ENCODE measurements around the gene C14orf132.

Gene C14orf132

DNA sequence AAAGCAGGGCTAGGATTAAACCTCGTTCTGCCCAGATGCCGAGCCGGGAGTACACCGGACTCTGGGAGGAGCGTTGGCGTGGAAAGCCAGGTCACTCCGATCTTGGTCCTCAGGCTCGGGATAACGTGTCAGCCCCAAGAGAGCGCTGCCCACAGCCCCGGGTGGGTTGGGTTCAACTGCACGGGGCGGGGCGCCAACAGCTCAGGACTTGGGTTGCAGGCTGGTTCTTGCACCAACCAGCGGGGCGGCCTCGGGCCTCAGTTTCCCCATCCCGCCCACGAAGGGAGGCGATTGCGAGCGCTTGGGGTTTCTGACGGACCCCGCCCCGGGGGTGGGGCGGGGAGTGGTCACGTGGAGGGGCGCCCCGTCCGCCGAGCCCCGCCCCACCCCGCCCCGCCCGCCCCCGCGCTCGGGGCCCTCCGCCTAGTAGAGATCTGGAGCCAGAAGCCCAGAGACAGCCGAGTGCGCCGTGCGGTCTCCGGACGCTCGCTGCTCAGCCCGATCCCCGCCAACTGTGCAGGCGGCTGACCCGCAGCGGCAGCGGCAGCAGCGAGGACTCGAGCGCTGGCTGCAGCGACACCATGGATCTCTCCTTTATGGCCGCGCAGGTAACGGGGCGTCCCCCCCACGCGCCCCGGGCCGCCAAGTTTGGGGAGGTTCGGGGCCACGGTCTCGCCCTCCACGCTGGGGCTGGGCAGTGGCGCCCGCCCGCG, at the start of gene C14orf132:
Gene C14orf132, plus strand, starts transcription at position 443 of the 713 bp plus-strand sequence. Its CDS starts 139 bp downstream, at position 582.
- peak within 1 kb of the TSS; percentile 70 for H3K4me3 ChIP-seq (replicated peaks; ENCODE audit: low read depth, low read length)
- TF ChIP-seq, protein P1, sequence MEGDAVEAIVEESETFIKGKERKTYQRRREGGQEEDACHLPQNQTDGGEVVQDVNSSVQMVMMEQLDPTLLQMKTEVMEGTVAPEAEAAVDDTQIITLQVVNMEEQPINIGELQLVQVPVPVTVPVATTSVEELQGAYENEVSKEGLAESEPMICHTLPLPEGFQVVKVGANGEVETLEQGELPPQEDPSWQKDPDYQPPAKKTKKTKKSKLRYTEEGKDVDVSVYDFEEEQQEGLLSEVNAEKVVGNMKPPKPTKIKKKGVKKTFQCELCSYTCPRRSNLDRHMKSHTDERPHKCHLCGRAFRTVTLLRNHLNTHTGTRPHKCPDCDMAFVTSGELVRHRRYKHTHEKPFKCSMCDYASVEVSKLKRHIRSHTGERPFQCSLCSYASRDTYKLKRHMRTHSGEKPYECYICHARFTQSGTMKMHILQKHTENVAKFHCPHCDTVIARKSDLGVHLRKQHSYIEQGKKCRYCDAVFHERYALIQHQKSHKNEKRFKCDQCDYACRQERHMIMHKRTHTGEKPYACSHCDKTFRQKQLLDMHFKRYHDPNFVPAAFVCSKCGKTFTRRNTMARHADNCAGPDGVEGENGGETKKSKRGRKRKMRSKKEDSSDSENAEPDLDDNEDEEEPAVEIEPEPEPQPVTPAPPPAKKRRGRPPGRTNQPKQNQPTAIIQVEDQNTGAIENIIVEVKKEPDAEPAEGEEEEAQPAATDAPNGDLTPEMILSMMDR (IDR thresholded peaks at IDR 0.05; ENCODE audit: low read depth, low read length, missing control alignments) = no peak
- no peak for DNase-seq (ENCODE audit: extremely low read depth, low read depth)

DNA sequence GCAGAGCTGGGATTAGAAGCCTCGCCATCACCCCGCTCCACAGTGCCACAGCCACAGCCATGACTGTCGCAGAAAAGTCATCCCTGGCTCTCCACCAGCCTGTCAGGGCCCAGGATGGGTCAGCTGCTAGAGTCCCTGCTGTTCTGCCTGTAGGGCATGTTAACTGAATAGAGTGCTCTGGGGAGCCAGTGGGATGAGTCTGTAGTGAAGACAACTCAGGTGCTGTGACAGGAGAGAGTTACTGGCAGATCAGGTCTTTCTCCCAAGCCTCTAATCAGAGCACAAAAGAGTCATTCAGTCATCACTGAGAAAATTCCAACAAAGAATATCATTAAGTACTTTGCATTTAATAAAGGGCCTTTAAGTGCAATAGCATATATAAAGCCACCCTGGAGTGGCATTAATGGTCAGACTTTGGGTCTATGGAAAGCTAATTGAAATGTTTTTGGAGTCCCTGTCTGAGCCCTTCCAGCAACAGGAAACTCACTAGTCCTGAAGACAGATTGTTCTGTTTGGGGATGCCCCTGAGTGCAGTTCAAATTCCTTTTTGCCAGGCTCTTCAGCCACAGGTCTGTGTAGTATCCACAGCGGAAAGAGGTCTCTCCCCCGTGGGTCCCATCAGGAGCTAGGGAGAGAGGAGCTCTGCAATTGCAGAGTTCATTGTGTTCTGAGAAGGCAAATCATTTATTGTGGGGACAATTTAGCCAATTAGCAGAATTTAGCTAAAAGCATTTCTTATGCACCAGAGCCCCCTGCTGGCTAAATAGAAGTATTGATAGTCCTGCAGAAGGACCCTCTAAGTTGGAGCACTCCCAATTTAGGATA, 45.2 kb upstream of the C14orf132 start:
- TF ChIP-seq, protein P1 (IDR thresholded peaks at IDR 0.05; ENCODE audit: low read depth, low read length, missing control alignments) = peak; percentile 76
- H3K4me3 ChIP-seq (replicated peaks; ENCODE audit: low read depth, low read length) = no peak overlapping the region
- DNase-seq (ENCODE audit: extremely low read depth, low read depth) = peak; percentile 27

DNA sequence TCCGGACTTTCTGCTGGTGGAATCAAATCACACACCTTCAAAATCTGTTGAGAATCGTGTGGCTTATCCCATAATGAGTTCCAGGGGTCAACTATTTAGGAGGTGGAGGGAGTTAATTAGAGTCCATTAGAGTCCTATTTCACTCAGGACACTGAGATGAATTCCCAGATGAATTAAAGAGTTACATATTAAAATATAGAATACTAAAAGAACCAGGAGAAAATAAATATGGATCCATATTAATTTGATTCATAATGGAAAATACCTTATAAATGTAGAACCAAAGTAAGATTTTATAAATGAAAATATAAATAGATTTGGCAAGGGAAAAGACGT, 44.6 kb upstream of the C14orf132 start:
- H3K4me3 ChIP-seq (replicated peaks; ENCODE audit: low read depth, low read length) = no peak overlapping the region
- TF ChIP-seq, protein P1 (IDR thresholded peaks at IDR 0.05; ENCODE audit: low read depth, low read length, missing control alignments) = no peak
- DNase-seq (ENCODE audit: extremely low read depth, low read depth) = no peak

DNA sequence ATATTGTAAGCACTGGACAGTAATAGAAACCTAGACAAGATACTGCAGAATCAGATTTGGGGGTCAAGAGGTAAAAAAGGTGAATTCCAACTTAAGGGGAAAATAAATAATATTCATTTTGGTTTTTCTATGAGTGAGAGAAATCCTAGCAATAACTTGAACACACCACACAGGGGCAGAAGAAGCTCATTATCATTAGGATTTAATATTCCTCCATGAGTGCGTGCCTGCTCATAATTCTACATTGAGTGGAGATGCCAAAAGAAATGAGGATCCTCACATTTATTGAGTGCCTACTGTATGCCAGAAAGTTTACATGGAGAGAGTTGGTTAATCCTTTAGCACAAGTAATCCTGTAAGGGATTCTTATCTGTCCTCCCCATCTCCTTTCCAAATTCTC, 40.5 kb upstream of the C14orf132 start:
- DNase-seq (ENCODE audit: extremely low read depth, low read depth) = peak; percentile 10
- H3K4me3 ChIP-seq (replicated peaks; ENCODE audit: low read depth, low read length) = no peak overlapping the region
- TF ChIP-seq, protein P1 (IDR thresholded peaks at IDR 0.05; ENCODE audit: low read depth, low read length, missing control alignments) = peak; percentile 16

DNA sequence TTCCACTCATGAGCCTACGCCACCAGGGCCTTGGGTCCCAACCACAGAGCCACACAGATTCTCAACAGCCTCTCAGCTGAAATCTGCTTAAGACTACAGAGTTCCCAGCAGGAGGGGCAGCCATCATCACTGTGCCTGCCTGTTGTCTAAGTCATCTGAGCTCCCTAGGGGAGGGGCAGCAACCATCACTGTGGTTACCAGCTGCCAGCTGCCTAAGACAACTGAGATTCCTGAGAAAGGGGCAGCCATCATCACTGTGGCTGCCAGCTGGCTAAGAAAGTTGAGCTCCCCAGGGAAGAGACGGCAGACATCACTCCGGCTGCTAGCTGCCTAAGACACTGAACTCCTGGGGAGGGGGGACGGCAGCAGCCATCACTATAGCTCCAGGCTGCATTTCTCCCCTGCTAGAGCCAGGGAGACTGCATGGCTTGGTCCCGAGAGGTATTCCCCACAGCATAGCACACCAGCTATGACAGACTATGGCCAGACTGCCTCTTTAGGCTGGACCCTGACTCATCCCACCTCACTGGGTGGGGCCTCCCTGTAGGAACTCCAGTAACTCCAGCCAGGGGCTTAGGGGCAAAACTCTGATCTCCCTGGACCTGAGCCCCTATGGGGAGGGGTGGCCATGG, 37.2 kb upstream of the C14orf132 start:
- TF ChIP-seq, protein P1 (IDR thresholded peaks at IDR 0.05; ENCODE audit: low read depth, low read length, missing control alignments) = no peak
- DNase-seq (ENCODE audit: extremely low read depth, low read depth) = no peak
- H3K4me3 ChIP-seq (replicated peaks; ENCODE audit: low read depth, low read length) = no peak overlapping the region

DNA sequence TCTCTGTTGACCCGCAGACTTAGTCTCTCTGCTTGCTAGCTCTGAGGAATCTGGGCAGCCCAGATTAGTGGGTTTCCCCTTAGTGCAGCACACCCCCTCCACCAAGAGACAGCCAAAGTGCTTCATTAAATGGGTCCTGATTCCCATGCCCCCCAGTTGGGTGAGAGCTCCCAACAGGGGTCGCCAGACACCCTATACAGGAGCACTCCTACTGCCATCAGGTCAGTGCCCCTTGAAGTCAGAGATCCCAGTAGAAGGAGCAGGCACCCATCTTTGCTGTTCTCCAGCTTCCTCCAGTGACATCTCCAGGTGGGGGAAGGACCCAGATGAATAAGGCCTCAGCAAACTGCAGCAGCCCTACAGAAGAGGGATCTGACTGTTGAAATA, 36.7 kb upstream of the C14orf132 start:
- TF ChIP-seq, protein P1 (IDR thresholded peaks at IDR 0.05; ENCODE audit: low read depth, low read length, missing control alignments) = peak; percentile 14
- H3K4me3 ChIP-seq (replicated peaks; ENCODE audit: low read depth, low read length) = no peak overlapping the region
- DNase-seq (ENCODE audit: extremely low read depth, low read depth) = no peak

Measured in HFF-Myc (cell line).